OCI-LY7 (cell line): ENCODE results near the gene MPRIP. TPM values are rescaled to one million over a fixed set of nuclear protein-coding genes. Genes with fewer than 3 reads are reported as not detected.

Source experiments
- BruUV-seq: library from RNA; stranded (reverse); fragments of 400-500 nt; replicated peaks from 2 replicates; lab custom pipeline; 2021; lab: Mats Ljungman, UMichigan
- CTCF ChIA-PET: fragments of 300-600 bp; sonication (Branson Sonifier 250); formaldehyde crosslinking; loops from one replicate; lab custom pipeline; 2022; ENCODE audit warnings: antibody characterized with exemption; ENCODE audit not compliant: unreplicated experiment; lab: Charles Lee
- POLR2A ChIA-PET: fragments of 300-600 bp; sonication (Branson Sonifier 250); formaldehyde crosslinking; loops from one replicate; lab custom pipeline; 2022; ENCODE audit warnings: antibody characterized with exemption; lab: Charles Lee
- DNase-seq: peaks from one replicate; pipeline ENCODE4 v3.0.0-alpha.2; 2015; ENCODE audit warnings: low spot score
- H2AFZ ChIP-seq: fragments of 200-600 bp; sonication (generic), shearing (Covaris generic); 2 replicates; pipeline ENCODE4 v1.6.1; 2014; ENCODE audit warnings: mild to moderate bottlenecking, antibody characterized with exemption, low read length, moderate library complexity
- H3K27ac ChIP-seq: fragments of 200-600 bp; sonication (generic); 2 replicates; pipeline ENCODE4 v1.5.1; 2014; ENCODE audit warnings: mixed run types, low read depth, mild to moderate bottlenecking, moderate library complexity, low read length, inconsistent platforms; ENCODE audit not compliant: poor library complexity, severe bottlenecking
- H3K36me3 ChIP-seq: fragments of 200-600 bp; sonication (generic); 2 replicates; pipeline ENCODE4 v1.6.1; 2014; ENCODE audit warnings: mild to moderate bottlenecking, antibody characterized with exemption, low read length, moderate library complexity, mixed read lengths; ENCODE audit not compliant: insufficient read depth
- H3K4me1 ChIP-seq: fragments of 200-600 bp; sonication (generic); 2 replicates; pipeline ENCODE4 v1.5.1; 2014; ENCODE audit warnings: mild to moderate bottlenecking, low read length; ENCODE audit not compliant: insufficient read depth, poor library complexity, severe bottlenecking
- H3K4me2 ChIP-seq: fragments of 200-600 bp; sonication (generic); 2 replicates; pipeline ENCODE4 v1.6.1; 2014; ENCODE audit warnings: mild to moderate bottlenecking, low read length
- H3K4me3 ChIP-seq: fragments of 200-600 bp; sonication (generic); 2 replicates; pipeline ENCODE4 v1.5.1; 2014; ENCODE audit warnings: mild to moderate bottlenecking, low read depth, low read length; ENCODE audit not compliant: poor library complexity, severe bottlenecking
- H3K79me2 ChIP-seq: fragments of 200-600 bp; sonication (generic); 2 replicates; pipeline ENCODE4 v1.6.1; 2016; ENCODE audit warnings: low read depth, mild to moderate bottlenecking, low read length, moderate library complexity, mixed read lengths; ENCODE audit not compliant: insufficient read depth
- H3K9me2 ChIP-seq: fragments of 200-600 bp; sonication (generic); 2 replicates; pipeline ENCODE4 v1.6.1; 2016; ENCODE audit warnings: mild to moderate bottlenecking, low read length, mixed read lengths; ENCODE audit not compliant: insufficient read depth
- H3K9me3 ChIP-seq: fragments of 200-600 bp; sonication (generic); 2 replicates; pipeline ENCODE4 v1.6.1; 2014; ENCODE audit warnings: mild to moderate bottlenecking, mixed run types, low read length, mixed read lengths
- H4K20me1 ChIP-seq: fragments of 200-600 bp; sonication (generic); 2 replicates; pipeline ENCODE4 v1.6.1; 2014; ENCODE audit warnings: mild to moderate bottlenecking, antibody characterized with exemption, low read length, moderate library complexity, mixed read lengths; ENCODE audit not compliant: insufficient read depth
- CTCF ChIP-seq: fragments of 200-600 bp; sonication (generic); conservative IDR thresholded peaks from 2 replicates; pipeline ENCODE4 v1.5.1; 2014; ENCODE audit warnings: mild to moderate bottlenecking, antibody characterized with exemption, low read length, moderate library complexity, mixed read lengths
- EZH2phosphoT487 ChIP-seq: fragments of 200-600 bp; sonication (generic); IDR thresholded peaks from 2 replicates; pipeline ENCODE4 v1.6.1; 2018; ENCODE audit warnings: low read depth, borderline replicate concordance, mild to moderate bottlenecking, mixed run types, antibody characterized with exemption, low read length, moderate library complexity, mixed read lengths
- intact Hi-C: fragments of 100-400 bp; cut with micrococcal nuclease; formaldehyde crosslinking; loops from one replicate; pipeline ENCODE4 v1.10.0; 2022; ENCODE audit not compliant: unreplicated experiment
- total RNA-seq, 2 experiments: library from RNA; depleted of rRNA in 1 of 2; stranded (reverse); fragments of >200 nt in 1 of 2; shearing (Covaris generic) in 1 of 2; gene quantifications; 2 replicates each; pipeline ENCODE4 v1.2.3, GENCODE V29; 2014 to 2022

The MPRIP gene
- total RNA-seq, 2 experiments from 2014 or later = 73.3 to 109 TPM

- no peaks in the 10 kb centered on the region for H4K20me1 ChIP-seq
- H3K36me3 ChIP-seq = no peaks in the 10 kb centered on the region
- peaks cover 20% of the 10 kb centered on the region for H3K4me1 ChIP-seq
- H3K9me3 ChIP-seq = no peaks in the 10 kb centered on the region
- no TSS peak for BruUV-seq
- H3K27ac ChIP-seq = no peak overlapping the region
- intact Hi-C loops = no loop called here
- CTCF ChIA-PET = no interaction called here
- no peak overlapping the region for H2AFZ ChIP-seq
- H3K4me3 ChIP-seq = no peak overlapping the region
- POLR2A ChIA-PET = interaction anchor here (0.7 kb wide), 1 partner anchor 245 kb away, joined by 5 read pairs; no protein-coding TSS in a partner anchor
- peak; percentile 17 for DNase-seq
- H3K79me2 ChIP-seq = no peaks in the 10 kb centered on the region
- TF ChIP-seq EZH2phosphoT487 = no peak
- no peak for TF ChIP-seq CTCF
- H3K4me2 ChIP-seq = no peak overlapping the region
- H3K9me2 ChIP-seq = no peaks in the 10 kb centered on the region
Measured at GRCh38 chr17:17122781-17123483, 80.7 kb downstream of the MPRIP start.

GRCh38 chr17:17124341-17124740 lies 82.1 kb downstream of the MPRIP start:
- H3K4me1 ChIP-seq = peaks cover 13% of the 10 kb centered on the region
- no peak for TF ChIP-seq CTCF
- H3K9me2 ChIP-seq = no peaks in the 10 kb centered on the region
- no peak for DNase-seq
- POLR2A ChIA-PET = no interaction called here
- H3K4me3 ChIP-seq = no peak overlapping the region
- BruUV-seq = no TSS peak
- H4K20me1 ChIP-seq = no peaks in the 10 kb centered on the region
- H3K9me3 ChIP-seq = no peaks in the 10 kb centered on the region
- CTCF ChIA-PET = no interaction called here
- no peak overlapping the region for H3K4me2 ChIP-seq
- no peaks in the 10 kb centered on the region for H3K79me2 ChIP-seq
- H3K36me3 ChIP-seq = no peaks in the 10 kb centered on the region
- intact Hi-C loops = no loop called here
- H2AFZ ChIP-seq = no peak overlapping the region
- no peak overlapping the region for H3K27ac ChIP-seq
